OCI-M2 (cell line): Measurements from ENCODE around the gene ABCA7.

Experiments
- DNase-seq: peaks from one replicate; lab custom pipeline; 2025; ENCODE audit not compliant: unreplicated experiment; lab: John Stamatoyannopoulos, UW

The ABCA7 gene

GRCh38 chr19:1055886-1056620 lies 16.1 kb downstream of the ABCA7 start:
- DNase-seq = no peak

GRCh38 chr19:1057176-1057855 lies 17.4 kb downstream of the ABCA7 start:
- no peak for DNase-seq

DNA sequence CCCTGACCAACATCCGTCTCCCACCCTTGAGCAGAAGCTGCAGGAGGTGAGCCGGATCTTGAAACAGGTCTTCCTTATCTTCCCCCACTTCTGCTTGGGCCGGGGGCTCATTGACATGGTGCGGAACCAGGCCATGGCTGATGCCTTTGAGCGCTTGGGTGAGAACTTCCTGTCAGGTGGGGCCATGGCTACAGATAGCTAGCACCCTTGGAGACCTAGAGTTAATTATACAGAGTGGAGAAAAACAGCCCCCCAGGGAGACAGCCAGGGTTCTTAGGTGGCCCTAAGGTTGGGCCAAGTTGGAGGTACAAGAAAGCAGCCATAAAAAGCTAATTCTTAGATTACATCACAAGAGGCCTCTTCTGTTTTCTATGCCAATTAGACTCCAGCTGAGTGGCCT lies 18.2 kb downstream of the ABCA7 start:
- DNase-seq = no peak

GRCh38 chr19:1060689-1061088 lies 20.8 kb downstream of the ABCA7 start:
- no peak for DNase-seq

- no peak for DNase-seq
Measured at GRCh38 chr19:1061987-1062386, 22.1 kb downstream of the ABCA7 start.

GRCh38 chr19:1062387-1063029 lies 22.6 kb downstream of the ABCA7 start:
- no peak for DNase-seq

DNA sequence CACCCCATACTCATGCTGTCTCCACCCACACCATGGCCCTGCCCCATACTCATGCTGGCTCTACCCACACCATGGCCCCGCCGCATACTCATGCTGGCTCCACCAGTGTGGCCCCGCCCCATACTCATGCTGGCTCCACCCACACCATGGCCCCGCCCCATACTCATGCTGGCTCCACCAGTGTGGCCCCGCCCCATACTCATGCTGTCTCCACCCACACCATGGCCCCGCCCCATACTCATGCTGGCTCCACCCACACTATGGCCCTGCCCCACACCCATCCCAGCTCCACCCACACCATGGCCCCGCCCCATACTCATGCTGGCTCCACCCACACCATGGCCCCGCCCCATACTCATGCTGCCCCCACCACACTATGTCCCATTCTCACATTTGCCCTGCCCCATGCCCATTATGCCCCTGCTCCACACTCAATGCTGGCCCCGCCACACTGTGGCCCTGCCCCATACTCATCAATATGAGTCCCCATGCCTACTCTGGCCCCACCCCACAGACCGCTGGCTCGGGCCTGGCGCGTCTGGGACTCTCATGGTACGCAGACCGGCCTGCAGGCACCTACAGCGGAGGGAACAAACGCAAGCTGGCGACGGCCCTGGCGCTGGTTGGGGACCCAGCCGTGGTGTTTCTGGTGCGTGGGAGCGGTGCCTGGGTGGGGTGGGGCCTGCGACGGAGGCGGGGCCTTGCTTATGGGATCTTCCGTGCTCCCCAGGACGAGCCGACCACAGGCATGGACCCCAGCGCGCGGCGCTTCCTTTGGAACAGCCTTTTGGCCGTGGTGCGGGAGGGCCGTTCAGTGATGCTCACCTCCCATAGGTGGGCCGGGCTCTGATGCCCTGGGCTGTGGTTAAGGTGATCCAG lies 23.4 kb downstream of the ABCA7 start:
- no peak for DNase-seq

GRCh38 chr19:1063909-1064660 lies 24.2 kb downstream of the ABCA7 start:
- DNase-seq = no peak

DNA sequence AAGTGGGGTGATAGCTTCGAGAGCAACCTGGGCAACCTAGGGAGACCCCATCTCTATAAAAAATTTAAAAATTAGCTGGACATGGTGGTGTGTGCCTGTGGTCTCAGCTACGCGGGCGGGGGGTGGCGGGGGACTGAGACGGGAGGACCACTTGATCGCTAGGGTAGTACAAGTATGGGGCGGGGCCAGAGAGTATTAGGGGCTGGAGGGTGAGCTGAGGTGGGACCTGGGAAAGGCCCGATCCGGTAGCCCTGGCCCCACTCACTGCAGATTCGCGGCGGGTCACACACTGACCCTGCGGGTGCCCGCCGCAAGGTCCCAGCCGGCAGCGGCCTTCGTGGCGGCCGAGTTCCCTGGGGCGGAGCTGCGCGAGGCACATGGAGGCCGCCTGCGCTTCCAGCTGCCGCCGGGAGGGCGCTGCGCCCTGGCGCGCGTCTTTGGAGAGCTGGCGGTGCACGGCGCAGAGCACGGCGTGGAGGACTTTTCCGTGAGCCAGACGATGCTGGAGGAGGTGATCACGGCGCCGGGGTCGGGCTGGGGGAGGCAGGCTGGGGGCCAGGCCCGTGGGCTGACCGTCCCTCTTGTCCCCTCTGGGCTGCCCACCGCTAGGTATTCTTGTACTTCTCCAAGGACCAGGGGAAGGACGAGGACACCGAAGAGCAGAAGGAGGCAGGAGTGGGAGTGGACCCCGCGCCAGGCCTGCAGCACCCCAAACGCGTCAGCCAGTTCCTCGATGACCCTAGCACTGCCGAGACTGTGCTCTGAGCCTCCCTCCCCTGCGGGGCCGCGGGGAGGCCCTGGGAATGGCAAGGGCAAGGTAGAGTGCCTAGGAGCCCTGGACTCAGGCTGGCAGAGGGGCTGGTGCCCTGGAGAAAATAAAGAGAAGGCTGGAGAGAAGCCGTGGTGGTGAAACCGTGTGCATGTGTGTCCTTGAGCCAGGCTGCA lies 25.0 kb downstream of the ABCA7 start:
- DNase-seq = no peak

- no peak for DNase-seq
Measured at GRCh38 chr19:1065606-1066109, 25.8 kb downstream of the ABCA7 start.

GRCh38 chr19:1066251-1066747 lies 26.4 kb downstream of the ABCA7 start:
- DNase-seq = no peak

- DNase-seq = no peak
Measured at GRCh38 chr19:1066748-1067340, 26.9 kb downstream of the ABCA7 start, which contains the start of gene ARHGAP45. TSS of gene ARHGAP45 (plus strand) at chr19:1067167. CDS start at chr19:1067406, 239 bp downstream.

GRCh38 chr19:1067341-1067957 lies 27.5 kb downstream of the ABCA7 start:
- DNase-seq = no peak

DNA sequence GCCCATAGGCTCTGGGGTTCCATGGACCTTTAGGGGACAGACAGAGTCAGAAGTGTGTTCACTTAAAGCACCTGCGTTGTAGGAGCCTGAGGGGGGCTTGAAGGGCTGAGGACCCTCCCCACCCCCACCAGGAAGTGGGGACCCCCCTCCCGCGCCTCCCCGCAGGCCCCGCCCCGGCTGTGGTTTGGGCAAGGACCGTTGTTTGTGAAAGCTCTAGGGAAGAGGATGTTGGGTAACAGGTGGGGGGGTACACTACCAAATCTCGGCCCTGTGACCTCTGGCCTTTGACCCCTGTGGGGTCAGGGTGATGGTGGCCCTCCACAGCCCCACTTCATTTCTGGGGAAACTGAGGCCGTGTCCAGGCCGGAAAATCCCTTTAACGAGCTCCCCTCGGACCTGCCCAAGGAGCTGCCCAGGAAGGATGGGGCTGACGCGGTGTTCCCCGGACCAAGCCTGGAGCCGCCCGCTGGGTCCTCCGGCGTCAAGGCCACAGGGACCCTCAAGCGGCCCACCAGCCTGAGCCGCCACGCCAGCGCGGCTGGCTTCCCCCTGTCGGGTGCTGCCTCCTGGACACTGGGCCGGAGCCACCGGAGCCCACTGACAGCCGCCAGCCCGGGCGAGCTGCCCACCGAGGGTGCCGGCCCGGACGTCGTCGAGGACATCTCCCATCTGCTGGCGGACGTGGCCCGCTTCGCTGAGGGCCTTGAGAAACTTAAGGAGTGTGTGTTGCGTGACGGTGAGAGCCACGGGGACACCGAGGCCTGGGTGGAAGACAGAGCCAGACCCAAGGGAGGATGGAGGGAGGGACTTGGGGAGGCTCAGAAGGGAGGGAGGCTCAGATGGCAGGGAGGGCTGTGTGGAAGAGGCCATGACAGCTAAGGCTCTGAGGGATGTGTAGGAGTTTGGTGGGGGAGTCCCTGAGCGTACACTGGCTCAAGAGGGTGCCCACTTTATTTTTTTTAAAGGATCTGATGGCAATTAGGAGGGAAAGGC lies 28.4 kb downstream of the ABCA7 start:
- no peak for DNase-seq

DNA sequence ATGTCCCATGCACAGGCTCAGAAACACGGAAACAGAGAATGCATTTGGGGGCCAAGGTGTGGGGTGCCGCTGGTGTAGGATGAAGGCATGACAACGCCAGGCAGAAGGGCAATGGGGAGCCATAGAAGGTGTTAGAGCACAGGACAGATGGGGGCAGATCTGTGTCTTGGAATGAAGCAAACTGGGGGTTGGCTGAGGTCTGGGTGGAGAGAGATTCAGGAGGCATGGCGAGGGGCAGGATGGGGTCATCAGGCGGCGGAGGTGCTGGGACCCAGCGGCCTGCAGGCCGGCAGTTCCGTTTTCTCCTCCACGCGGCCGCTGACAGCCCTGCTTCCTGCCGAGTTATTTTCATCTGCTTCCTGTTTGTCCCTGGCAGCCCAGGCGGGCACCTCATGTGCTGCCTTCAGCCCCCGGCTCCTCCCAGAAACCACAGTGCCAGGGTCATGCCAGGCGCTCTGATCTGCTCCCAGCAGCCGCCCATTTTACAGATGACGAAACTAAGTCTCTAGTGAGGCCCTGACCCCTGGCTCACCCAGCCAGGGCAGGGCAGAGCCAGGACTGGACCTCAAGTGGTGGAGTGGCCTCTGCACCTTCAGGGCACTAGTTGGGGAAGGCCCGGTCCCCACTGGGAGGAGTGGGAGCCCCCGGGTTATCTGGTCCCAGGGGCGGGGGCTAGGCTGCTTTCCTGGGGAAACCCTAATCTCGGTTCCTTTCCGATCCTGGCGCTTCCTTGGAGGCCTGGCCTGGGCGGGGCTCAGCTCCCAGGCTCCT lies 29.3 kb downstream of the ABCA7 start:
- DNase-seq = no peak

DNA sequence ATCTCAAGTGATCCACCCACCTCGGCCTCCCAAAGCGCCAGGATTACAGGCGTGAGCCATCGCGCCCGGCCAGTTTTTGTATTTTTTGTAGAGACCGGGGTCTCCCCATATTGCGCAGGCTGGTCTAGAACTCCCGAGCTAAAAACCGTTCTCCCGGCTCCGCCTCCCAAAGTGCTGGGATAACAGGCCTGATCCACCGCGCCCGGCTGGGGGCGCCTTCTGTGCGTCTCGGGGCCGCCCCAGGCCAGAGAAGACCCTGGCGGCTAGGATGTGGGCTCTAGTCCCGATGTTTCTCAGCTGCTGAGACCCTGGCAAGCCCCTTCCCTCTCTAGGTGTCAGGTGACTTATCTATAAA lies 30.6 kb downstream of the ABCA7 start:
- DNase-seq = no peak
